ENCODE results near the gene SBNO1.

DNA sequence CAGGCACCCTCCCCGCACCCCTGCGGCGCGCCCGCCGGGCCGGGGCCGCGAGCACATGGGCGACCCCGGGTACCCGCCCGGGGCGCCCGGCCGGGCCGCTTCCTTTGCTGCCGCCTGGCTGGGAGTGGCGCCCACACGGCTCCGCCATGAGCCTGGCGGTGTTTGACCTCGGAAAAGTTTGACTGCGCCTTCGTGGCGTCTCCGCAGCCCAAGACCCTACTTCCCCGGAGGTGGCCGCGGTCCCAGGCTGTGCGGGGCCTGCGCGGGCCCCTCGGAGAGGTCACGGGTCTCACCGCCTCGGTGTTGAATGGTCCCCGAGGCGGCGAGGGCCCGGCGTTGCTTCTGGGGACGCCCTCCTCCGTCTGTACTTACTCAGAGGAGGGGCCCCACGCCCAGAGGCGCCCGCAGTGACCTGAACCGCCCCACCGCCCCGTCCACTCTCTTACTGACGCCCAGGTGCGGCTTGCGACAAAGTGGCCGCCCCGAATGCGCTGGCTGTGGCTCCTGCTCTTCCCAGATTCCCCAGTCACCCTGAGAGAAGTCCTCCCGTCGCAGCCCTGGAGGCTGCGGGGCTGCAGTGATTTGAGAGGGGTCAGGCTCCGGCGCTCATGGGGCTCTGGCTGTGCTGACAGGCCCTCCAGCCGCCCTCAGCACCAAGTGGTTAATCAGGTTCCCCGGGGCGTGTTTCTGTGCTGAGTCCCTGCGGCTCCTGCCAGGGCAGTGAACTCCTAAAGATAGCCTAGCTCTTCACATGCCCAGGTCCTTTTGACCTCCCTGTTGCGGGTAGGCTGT lies 25.1 kb upstream of the SBNO1 start:
- TF ChIP-seq EZH2 (IDR thresholded peaks at IDR 0.05; ENCODE audit: borderline replicate concordance, low read depth, low read length, poor library complexity, severe bottlenecking), result no peak
- TF ChIP-seq, protein P1, sequence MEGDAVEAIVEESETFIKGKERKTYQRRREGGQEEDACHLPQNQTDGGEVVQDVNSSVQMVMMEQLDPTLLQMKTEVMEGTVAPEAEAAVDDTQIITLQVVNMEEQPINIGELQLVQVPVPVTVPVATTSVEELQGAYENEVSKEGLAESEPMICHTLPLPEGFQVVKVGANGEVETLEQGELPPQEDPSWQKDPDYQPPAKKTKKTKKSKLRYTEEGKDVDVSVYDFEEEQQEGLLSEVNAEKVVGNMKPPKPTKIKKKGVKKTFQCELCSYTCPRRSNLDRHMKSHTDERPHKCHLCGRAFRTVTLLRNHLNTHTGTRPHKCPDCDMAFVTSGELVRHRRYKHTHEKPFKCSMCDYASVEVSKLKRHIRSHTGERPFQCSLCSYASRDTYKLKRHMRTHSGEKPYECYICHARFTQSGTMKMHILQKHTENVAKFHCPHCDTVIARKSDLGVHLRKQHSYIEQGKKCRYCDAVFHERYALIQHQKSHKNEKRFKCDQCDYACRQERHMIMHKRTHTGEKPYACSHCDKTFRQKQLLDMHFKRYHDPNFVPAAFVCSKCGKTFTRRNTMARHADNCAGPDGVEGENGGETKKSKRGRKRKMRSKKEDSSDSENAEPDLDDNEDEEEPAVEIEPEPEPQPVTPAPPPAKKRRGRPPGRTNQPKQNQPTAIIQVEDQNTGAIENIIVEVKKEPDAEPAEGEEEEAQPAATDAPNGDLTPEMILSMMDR (conservative IDR thresholded peaks at IDR 0.05; ENCODE audit: low read depth, low read length), result no peak

Data from A673 (cell line).